NB4 (cell line): ENCODE data around the gene RBM47.

Experiments used
- CTCF ChIP-seq: IDR thresholded peaks from one replicate; pipeline ENCODE4 v1.5.1; 2012; ENCODE audit warnings: low read depth, low read length
- POLR2A ChIP-seq: IDR thresholded peaks from 2 replicates; pipeline ENCODE4 v1.6.1; 2011; ENCODE audit warnings: mild to moderate bottlenecking; ENCODE audit not compliant: insufficient read length; ENCODE audit errors: extremely low read depth

- TF ChIP-seq CTCF: no peak
- TF ChIP-seq POLR2A: no peak
Measured at GRCh38 chr4:40547789-40548132, 81.9 kb downstream of the RBM47 start.
